Uterus (tissue), 2 donors: ENCODE results near the gene SLC22A17.

Source experiments
- POLR2A ChIP-seq, 2 donors: fragments of 450-650 bp; IDR thresholded peaks; one replicate each; pipeline ENCODE4 v1.6.1; 2016; ENCODE audit warnings: antibody characterized with exemption in 2 of 2, mild to moderate bottlenecking in 1 of 2, moderate library complexity in 1 of 2
- TF ChIP-seq, protein P1 (sequence below), 4 experiments: fragments of 200-600 bp in 2 of 4; fragments of 450-650 bp in 2 of 4; sonication (generic) in 2 of 4; IDR thresholded peaks; one replicate each; pipeline ENCODE4 v1.5.1; 2016 to 2019; ENCODE audit warnings: antibody characterized with exemption in 4 of 4, mild to moderate bottlenecking in 2 of 4, moderate library complexity in 1 of 4

- no peak for TF ChIP-seq POLR2A (IDR thresholded peaks at IDR 0.05)
- TF ChIP-seq, protein P1, sequence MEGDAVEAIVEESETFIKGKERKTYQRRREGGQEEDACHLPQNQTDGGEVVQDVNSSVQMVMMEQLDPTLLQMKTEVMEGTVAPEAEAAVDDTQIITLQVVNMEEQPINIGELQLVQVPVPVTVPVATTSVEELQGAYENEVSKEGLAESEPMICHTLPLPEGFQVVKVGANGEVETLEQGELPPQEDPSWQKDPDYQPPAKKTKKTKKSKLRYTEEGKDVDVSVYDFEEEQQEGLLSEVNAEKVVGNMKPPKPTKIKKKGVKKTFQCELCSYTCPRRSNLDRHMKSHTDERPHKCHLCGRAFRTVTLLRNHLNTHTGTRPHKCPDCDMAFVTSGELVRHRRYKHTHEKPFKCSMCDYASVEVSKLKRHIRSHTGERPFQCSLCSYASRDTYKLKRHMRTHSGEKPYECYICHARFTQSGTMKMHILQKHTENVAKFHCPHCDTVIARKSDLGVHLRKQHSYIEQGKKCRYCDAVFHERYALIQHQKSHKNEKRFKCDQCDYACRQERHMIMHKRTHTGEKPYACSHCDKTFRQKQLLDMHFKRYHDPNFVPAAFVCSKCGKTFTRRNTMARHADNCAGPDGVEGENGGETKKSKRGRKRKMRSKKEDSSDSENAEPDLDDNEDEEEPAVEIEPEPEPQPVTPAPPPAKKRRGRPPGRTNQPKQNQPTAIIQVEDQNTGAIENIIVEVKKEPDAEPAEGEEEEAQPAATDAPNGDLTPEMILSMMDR (IDR thresholded peaks at IDR 0.05) = no peak
These were observed 9.1 kb upstream of the SLC22A17 start for GRCh38 chr14:23361763-23362162.
